Coronary artery (tissue), 2 donors: ENCODE measurements around the gene VPS39.

Experiments
- DNase-seq: peaks from one replicate; pipeline ENCODE4 v3.0.0-alpha.2; 2017; ENCODE audit warnings: low spot score
- H3K27ac ChIP-seq, 2 donors: fragments of 200-600 bp; sonication (generic); one replicate each; pipeline ENCODE4 v1.5.1; 2016 to 2019
- H3K4me3 ChIP-seq: fragments of 200-600 bp; sonication (generic); 2 replicates; pipeline ENCODE4 v1.5.1; 2016; ENCODE audit warnings: mild to moderate bottlenecking, moderate library complexity
- CTCF ChIP-seq: fragments of 200-600 bp; sonication (generic); IDR thresholded peaks from one replicate; pipeline ENCODE4 v1.5.1; 2019; ENCODE audit warnings: antibody characterized with exemption

Gene VPS39

DNA sequence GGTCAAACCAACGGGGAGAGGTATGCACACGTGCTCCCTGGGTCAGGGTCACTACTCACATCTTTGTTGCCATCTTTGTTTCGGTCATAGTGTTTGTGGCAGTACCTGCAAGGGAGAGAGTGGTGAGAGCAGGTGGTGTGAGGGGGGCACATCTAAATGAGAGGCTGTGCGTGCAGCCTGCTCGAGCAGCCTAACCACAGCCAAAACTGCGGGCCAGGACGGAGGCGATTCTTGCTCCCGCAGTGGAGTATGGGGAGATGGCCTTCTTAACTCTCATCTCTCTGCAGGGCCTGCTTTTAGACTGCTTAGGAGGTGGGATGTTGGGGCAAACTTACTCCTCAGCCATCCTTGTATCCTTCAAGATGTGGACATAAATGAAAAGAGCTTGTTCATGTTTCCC, 44.8 kb downstream of the VPS39 start:
- Histone ChIP-seq H3K4me3 (no peak overlapping the region), H3K27ac (no peak overlapping the region)
- TF ChIP-seq CTCF = no peak
- no peak for DNase-seq

DNA sequence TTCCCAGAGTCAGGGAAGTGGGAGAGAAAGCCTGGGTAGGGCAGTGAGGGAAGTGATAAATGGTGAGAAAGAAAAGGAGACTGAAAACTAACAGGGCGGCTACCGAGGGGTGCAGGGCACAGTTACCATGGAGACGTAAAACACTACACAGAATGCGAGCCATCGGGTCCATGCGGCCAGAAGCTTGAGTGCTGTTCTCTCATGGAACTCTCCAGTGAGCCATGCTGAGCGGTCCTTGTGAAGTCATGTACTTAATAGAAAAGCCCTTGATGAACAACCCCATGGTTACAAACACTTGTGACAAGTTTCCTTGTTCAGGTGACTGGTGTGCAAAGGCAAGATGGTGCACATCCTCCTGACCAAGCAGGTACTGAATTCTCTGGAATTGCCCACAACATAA, 48.0 kb downstream of the VPS39 start:
- no peak overlapping the region for H3K27ac ChIP-seq
- no peak for DNase-seq
- no peak overlapping the region for H3K4me3 ChIP-seq
- TF ChIP-seq CTCF = no peak

GRCh38 chr15:42159381-42160015, 48.6 kb downstream of the VPS39 start:
- no peak for TF ChIP-seq CTCF
- no peak overlapping the region for H3K27ac ChIP-seq

DNA sequence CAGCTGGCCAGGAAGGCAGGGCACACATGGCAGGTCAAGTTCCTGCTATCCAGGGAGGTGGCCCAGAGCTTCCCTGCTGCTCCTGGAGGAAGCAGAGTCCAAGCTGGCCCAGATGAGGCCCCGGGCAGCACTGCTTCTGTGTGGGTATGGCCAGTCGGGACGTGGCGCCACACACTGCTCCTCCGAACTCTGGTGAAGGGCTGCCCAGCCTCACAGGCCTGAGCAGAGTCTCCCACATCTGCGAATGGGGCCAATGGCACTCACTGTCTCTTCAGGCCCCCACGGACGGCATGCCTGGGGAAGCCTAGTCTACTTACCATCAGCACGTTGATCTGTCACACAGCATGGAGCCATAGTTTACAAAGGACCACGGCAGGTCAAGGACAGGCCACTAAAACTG, 49.2 kb downstream of the VPS39 start:
- no peak overlapping the region for H3K4me3 ChIP-seq
- TF ChIP-seq CTCF = no peak
- no peak for DNase-seq
- H3K27ac ChIP-seq = no peak overlapping the region

More at GRCh38 chr15:42159381-42160015, 48.6 kb downstream of the VPS39 start:
- no peak overlapping the region for H3K4me3 ChIP-seq
- no peak for DNase-seq

DNA sequence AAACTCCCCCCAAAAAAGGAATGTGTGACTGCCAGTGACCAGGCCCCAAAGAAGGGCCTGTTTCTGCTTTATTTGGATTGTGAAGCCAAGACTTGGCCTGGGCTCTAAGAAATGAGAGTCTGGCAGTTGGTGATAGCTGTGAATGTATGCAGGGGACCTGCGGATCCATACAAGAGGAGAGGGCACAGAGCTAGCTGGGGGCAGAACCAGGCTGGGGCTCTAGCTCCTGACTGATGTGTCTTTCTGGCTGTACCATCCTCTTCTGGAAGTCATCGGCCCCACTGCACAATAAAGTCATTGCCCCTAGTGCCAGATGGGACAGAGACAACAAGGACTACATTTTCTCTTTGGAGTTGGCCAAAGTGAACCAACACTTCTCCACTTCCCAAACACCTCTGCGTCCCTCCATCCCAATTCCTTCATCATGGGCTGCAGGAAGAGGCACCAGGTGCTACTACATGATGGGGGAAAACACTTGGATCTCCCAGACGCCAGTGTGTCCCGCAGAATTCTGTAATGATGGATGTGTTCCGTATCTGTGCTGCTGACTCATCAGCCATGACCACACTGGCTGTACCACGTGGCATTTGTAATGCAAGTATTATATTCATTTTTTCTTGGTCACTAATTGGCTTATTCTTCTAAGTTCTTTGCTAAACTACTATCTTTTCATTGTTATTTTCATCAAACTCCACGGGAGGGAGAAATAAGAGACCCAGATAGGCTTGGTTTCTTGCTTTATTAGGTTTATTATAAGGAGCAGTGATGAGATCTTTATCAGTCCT, 49.9 kb downstream of the VPS39 start:
- DNase-seq = no peak
- H3K27ac ChIP-seq = no peak overlapping the region
- H3K4me3 ChIP-seq = no peak overlapping the region

GRCh38 chr15:42157381-42157780, 50.7 kb downstream of the VPS39 start:
- TF ChIP-seq CTCF = no peak
- Histone ChIP-seq H3K27ac (no peak overlapping the region), H3K4me3 (no peak overlapping the region)
- no peak for DNase-seq

More for the DNA sequence above, 49.9 kb downstream of the VPS39 start:
- no peak for TF ChIP-seq CTCF
